ENCODE measurements around the gene ABCC4.

DNA sequence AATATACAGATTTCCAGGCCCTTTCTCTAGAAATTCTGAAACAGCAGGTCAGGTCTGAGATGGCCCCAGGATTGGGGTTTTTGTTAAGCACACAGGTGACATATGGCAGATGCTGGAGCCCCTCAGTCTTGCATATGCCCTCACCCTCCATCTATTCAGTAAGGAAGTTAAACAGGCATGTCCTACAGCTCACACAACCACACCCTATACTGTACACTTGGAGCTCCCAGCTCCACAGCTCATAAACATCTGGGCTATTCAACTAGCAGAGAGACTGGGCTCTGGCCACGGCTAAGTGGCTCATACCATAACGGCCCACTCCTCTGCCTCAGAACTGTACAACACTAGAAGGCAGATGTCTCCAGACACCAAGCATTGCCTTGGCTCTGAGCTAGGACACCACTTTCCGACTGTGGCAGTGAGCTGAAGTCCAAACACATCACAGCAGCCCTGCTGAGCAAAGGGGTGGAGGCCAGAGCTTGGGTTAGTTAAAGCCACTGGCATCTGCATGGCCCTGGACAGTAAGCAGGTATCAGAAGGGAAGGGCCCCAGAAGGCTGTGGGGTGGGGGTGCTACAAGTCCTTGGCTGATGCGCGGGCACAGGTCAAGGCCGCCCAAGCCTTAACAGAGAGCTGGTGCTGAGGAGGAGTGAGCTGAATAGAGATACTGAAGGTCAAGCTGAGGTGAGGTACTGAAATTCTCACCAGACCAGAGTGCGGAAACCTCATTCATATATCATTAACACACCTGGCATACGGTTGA, 79.1 kb downstream of the ABCC4 start:
- TF ChIP-seq POLR2A (IDR thresholded peaks at IDR 0.05; ENCODE audit: insufficient read depth in 1 of 2, low read depth in 2 of 2, low read length in 2 of 2) (no peak), ADNP (CRISPR knock-in tag; IDR thresholded peaks at IDR 0.05) (no peak), U2AF2 (IDR thresholded peaks at IDR 0.05; ENCODE audit: low read depth, low read length) (no peak), RXRA (CRISPR knock-in tag; IDR thresholded peaks at IDR 0.05) (no peak)

Data from HepG2 (cell line).